ENCODE measurements around the gene TBX6. TPM values are rescaled to one million over a fixed set of nuclear protein-coding genes. Genes with fewer than 3 reads are reported as not detected.

The TBX6 gene
- total RNA-seq, 6 experiments from 2014 or later = 0.37 to 0.68 (median 0.42) TPM

DNA sequence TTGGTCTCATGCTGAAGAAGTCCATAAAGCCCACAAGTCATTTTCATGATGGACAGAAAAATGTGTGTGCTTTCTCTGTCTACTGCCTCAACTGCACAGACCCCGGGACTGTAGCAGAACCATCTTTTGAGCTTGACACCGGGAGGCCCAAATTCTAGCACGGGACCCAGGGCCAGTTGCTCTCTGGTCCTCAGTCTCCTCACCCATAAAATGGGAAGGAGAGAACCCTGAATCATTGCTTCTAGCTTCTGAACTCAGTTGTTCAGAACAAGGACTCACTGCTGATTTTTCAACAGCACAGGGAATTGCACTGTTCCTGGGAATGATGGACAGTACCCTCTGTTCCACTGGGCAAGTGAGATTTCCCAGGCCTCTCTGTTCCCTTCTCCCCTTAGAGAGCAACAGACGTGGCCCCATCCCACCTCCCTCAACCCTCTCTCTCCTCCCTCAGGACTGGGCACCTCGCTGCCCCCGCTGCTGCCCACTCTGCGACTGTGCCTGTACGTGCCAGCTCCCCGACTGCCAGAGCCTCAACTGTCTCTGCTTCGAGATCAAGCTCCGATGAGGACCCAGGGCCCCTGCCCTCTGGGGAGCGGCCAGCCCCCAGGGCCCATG is 28.3 kb downstream of the TBX6 start:
- no peak for DNase-seq
- H3K9me3 ChIP-seq = no peaks in the 10 kb centered on the region
- no peak for TF ChIP-seq POLR2A (IDR thresholded peaks at IDR 0.05)
- TF ChIP-seq, protein P1, sequence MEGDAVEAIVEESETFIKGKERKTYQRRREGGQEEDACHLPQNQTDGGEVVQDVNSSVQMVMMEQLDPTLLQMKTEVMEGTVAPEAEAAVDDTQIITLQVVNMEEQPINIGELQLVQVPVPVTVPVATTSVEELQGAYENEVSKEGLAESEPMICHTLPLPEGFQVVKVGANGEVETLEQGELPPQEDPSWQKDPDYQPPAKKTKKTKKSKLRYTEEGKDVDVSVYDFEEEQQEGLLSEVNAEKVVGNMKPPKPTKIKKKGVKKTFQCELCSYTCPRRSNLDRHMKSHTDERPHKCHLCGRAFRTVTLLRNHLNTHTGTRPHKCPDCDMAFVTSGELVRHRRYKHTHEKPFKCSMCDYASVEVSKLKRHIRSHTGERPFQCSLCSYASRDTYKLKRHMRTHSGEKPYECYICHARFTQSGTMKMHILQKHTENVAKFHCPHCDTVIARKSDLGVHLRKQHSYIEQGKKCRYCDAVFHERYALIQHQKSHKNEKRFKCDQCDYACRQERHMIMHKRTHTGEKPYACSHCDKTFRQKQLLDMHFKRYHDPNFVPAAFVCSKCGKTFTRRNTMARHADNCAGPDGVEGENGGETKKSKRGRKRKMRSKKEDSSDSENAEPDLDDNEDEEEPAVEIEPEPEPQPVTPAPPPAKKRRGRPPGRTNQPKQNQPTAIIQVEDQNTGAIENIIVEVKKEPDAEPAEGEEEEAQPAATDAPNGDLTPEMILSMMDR (IDR thresholded peaks at IDR 0.05) = no peak
- H3K4me1 ChIP-seq = peaks cover 0 to 22% (median 7%) of the 10 kb centered on the region in 4 donors
- peaks cover 0 to 13% (median 2%) of the 10 kb centered on the region in 4 donors for H3K36me3 ChIP-seq
- peak overlapping the region; percentile 93 to 100 (median 99) for H3K27ac ChIP-seq
- no peaks in the 10 kb centered on the region for H3K27me3 ChIP-seq
- no peak for ATAC-seq
- 40% methylated on average over 1 of the region's 12 CpGs for WGBS (ENCODE audit: insufficient coverage, low coverage, low lambda C conversion rate, missing lambda C conversion rate)
- H3K4me3 ChIP-seq = peak overlapping the region; percentile 92 to 97 (median 94)
- intact Hi-C loops (cut with DNase I) = no loop called here

DNA sequence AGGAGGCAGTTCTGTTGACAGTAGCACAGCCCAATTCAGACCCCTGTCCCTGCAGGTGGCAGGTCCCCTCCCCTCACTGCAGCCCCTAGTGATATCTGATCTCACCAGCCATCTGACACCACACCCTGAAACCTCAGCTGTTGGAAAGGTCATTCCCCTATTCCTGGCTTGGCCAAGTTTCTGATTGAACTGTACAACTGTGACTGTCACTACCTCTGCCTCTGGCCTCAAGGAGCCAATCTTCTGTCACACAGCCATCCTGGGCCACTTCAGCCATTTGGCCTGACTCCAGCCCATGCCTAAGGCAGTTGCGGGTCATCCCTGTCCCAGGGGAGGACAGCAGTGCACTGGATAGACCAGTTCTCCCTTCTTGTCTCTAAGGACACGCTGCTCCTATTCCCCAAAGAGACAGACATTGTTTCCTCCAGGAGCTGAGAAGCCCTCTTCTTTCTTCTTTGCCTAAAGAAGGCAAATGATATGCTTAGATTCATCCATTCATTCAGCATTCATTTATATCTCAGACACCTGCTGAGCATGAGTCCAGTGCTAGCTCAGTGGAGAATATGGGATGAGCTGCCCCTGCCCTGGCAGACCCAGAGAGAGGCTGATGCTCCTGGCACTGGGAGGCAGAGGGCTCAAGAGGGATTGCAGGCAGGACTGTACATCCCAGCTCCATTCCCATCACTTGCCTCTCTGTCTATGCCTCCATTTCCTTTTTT is 30.7 kb downstream of the TBX6 start:
- H3K4me1 ChIP-seq = peaks cover 0 to 7% (median 3%) of the 10 kb centered on the region in 4 donors
- H3K27me3 ChIP-seq = no peaks in the 10 kb centered on the region
- H3K9me3 ChIP-seq = no peaks in the 10 kb centered on the region
- ATAC-seq (no peak), DNase-seq (no peak)
- TF ChIP-seq, protein P1 (IDR thresholded peaks at IDR 0.05) = no peak
- no peak for TF ChIP-seq POLR2A (IDR thresholded peaks at IDR 0.05)
- 94% methylated on average over 2 of the region's 2 CpGs for WGBS (ENCODE audit: insufficient coverage, low coverage, low lambda C conversion rate, missing lambda C conversion rate)
- H3K27ac ChIP-seq = no peak overlapping the region
- no peak overlapping the region for H3K4me3 ChIP-seq
- no peaks in the 10 kb centered on the region for H3K36me3 ChIP-seq
- intact Hi-C loops (cut with DNase I) = no loop called here

DNA sequence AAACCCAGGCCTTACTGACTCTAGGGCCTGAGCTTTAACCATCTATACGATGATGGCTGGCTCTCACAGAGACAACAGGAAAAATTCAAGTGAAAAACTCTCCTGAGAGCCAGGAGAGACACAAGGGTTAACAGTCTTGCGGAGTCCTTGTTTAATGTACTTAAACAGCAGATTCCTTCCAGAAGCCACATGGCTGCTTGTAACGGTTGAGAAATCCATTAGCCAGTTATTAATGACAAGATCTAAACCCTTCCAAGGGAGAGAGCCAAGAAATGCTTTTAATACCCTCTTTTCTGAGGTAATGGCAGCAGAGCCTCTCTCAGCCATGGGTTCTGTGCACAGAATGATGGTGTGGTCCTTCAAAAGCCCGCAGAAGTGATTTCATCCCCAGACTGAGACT is 31.4 kb downstream of the TBX6 start:
- no peaks in the 10 kb centered on the region for H3K9me3 ChIP-seq
- ATAC-seq (no peak), DNase-seq (no peak)
- peaks cover 0 to 7% (median 3%) of the 10 kb centered on the region in 4 donors for H3K4me1 ChIP-seq
- no peak overlapping the region for H3K27ac ChIP-seq
- no peak for TF ChIP-seq POLR2A (IDR thresholded peaks at IDR 0.05)
- TF ChIP-seq, protein P1 (IDR thresholded peaks at IDR 0.05) = no peak
- no peaks in the 10 kb centered on the region for H3K36me3 ChIP-seq
- H3K4me3 ChIP-seq = no peak overlapping the region
- intact Hi-C loops (cut with DNase I) = no loop called here
- WGBS (ENCODE audit: insufficient coverage, low coverage, low lambda C conversion rate, missing lambda C conversion rate) = 83% methylated on average over 3 of the region's 4 CpGs
- H3K27me3 ChIP-seq = no peaks in the 10 kb centered on the region

DNA sequence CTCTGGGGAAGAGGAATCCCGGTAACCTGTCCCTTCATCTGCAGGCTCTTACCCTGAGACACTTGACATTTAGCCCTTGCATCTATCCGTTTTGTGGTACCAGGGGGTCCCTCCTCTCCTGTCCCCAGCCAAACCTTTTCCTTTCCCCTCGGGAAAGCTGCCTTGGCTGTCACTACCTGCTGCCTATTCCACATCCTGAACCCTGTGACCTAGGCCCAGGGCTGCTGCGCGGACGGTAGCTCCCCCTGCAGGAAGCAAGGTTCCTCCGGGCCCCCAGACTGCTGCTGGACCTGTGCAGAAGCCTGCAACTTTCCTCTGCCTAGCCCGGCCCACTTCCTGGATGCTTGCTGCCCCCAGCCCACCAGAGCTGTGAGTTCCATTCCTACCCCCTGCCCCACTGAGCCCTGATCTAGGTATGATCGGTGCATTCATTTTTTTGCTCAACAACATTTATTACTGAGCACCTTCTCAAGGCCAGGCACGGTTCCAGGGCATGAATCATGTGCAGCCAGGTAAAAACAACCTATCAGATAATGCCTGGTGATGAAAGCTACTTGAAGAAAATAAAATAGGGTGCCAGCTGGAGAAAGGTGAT is 36.7 kb downstream of the TBX6 start:
- Histone ChIP-seq H3K27ac (no peak overlapping the region), H3K4me3 (no peak overlapping the region), H3K27me3 (no peaks in the 10 kb centered on the region), H3K9me3 (no peaks in the 10 kb centered on the region), H3K4me1 (peaks cover 0 to 4% (median 0%) of the 10 kb centered on the region in 4 donors), H3K36me3 (no peaks in the 10 kb centered on the region)
- WGBS (ENCODE audit: insufficient coverage, low coverage, low lambda C conversion rate, missing lambda C conversion rate) = 24% methylated on average over 10 of the region's 10 CpGs
- ATAC-seq (peak; percentile 27 to 63 (median 51)), DNase-seq (peak in 1 of 3 donors; percentile 49)
- intact Hi-C loops (cut with DNase I) = no loop called here
- TF ChIP-seq, protein P1 (IDR thresholded peaks at IDR 0.05) = peak; percentile 27 to 44 (median 40)
- TF ChIP-seq POLR2A (IDR thresholded peaks at IDR 0.05) = no peak
